ENCODE results near the gene PMS1.
"Not testable (repeated sequence)": the region's sequence is repeated elsewhere in the genome, so short reads cannot be mapped to it uniquely, and the experiment has no call there.

PMS1 gene

GRCh38 chr2:189783927-189784867, at the start of gene PMS1, which contains the start of gene ORMDL1:
PMS1 (plus strand) TSS chr2:189784450; CDS start chr2:189791810, 7,360 bp downstream.
ORMDL1 (minus strand) TSS chr2:189784339; CDS start chr2:189782595, 1,744 bp downstream.
- DNase-seq (ENCODE audit: low read depth, low spot score), result peak; percentile 94

GRCh38 chr2:189751080-189751658, 33.1 kb upstream of the PMS1 start:
- DNase-seq (ENCODE audit: low read depth, low spot score), result no peak

- DNase-seq (ENCODE audit: low read depth, low spot score), result no peak
These were observed 27.8 kb upstream of the PMS1 start for GRCh38 chr2:189756311-189756952.

- DNase-seq (ENCODE audit: low read depth, low spot score), result not testable (repeated sequence)
These were observed 24.1 kb upstream of the PMS1 start for GRCh38 chr2:189760154-189760553.

GRCh38 chr2:189762229-189762550, 22.1 kb upstream of the PMS1 start:
- no peak for DNase-seq (ENCODE audit: low read depth, low spot score)

GRCh38 chr2:189762551-189763298, 21.5 kb upstream of the PMS1 start, which contains the start of gene OSGEPL1:
OSGEPL1 (minus strand) TSS chr2:189762792; CDS start chr2:189761640, 1,152 bp downstream.
- DNase-seq (ENCODE audit: low read depth, low spot score), result peak; percentile 75

GRCh38 chr2:189763908-189764661, 20.2 kb upstream of the PMS1 start:
- DNase-seq (ENCODE audit: low read depth, low spot score), result no peak

- DNase-seq (ENCODE audit: low read depth, low spot score), result no peak
These were observed 13.5 kb upstream of the PMS1 start for GRCh38 chr2:189770590-189771322.

GRCh38 chr2:189772212-189772611, 12.0 kb upstream of the PMS1 start:
- no peak for DNase-seq (ENCODE audit: low read depth, low spot score)

GRCh38 chr2:189782221-189782671, 2.0 kb upstream of the PMS1 start:
- no peak for DNase-seq (ENCODE audit: low read depth, low spot score)

- DNase-seq (ENCODE audit: low read depth, low spot score), result no peak
These were observed 761 bp upstream of the PMS1 start for GRCh38 chr2:189783451-189783926.

GRCh38 chr2:189791338-189792042, 7.2 kb downstream of the PMS1 start:
- DNase-seq (ENCODE audit: low read depth, low spot score), result no peak

GRCh38 chr2:189794310-189794709, 10.1 kb downstream of the PMS1 start:
- DNase-seq (ENCODE audit: low read depth, low spot score), result no peak

GRCh38 chr2:189797902-189798301, 13.7 kb downstream of the PMS1 start:
- DNase-seq (ENCODE audit: low read depth, low spot score), result no peak

- DNase-seq (ENCODE audit: low read depth, low spot score), result no peak
These were observed 14.2 kb downstream of the PMS1 start for GRCh38 chr2:189798312-189799029.

- DNase-seq (ENCODE audit: low read depth, low spot score), result no peak
These were observed 14.7 kb downstream of the PMS1 start for GRCh38 chr2:189799030-189799331.

GRCh38 chr2:189799531-189799930, 15.3 kb downstream of the PMS1 start:
- no peak for DNase-seq (ENCODE audit: low read depth, low spot score)

- no peak for DNase-seq (ENCODE audit: low read depth, low spot score)
These were observed 18.2 kb downstream of the PMS1 start for GRCh38 chr2:189802396-189802912.

GRCh38 chr2:189803431-189803830, 19.2 kb downstream of the PMS1 start:
- no peak for DNase-seq (ENCODE audit: low read depth, low spot score)

All from smooth muscle cell of the brain vasculature (primary cell).